NCI-H82 treated with DMSO at 0.1 percent for 48 hours (cell line): ENCODE measurements around the gene SERTAD4.
"Not testable (repeated sequence)": the region's sequence is repeated elsewhere in the genome, so short reads cannot be mapped to it uniquely, and the experiment has no call there.

Experiments used
- DNase-seq: peaks from one replicate; lab custom pipeline; 2025; ENCODE audit not compliant: unreplicated experiment; lab: John Stamatoyannopoulos, UW

Gene SERTAD4

DNA sequence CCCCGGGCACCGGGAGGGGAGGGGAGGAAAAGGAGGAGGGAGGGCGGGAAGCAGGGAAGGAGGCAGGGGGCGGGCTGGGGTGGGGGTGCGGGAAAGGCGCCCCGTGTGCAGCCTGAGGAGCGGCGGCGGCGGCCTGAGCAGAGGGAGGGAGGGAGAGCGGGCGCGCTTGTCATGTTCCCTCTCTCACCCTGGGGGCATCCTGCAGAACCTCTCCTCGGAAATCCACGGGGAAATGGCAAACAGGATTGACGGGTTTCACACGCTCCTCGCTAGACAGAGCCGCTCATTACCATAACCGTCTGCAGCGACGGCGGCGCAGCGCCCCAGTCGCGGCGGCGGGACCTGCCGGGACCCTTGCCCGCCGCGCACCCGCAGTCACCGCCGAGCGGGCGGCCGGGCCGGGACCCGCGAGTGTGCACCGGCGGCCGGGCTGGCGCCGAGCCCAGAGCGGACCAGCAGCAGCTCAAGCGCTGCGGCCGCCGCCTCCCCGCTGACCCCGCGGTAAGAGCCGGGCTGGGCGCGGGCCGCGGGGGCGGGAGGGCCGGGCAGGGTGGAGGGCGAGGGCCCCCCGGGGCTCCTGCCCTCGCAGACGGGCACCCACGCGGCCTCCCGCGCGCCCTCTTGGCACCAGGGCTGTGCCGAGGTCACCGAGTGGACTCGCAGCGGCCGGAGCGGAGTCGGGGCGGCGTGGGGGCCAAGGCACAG is at the start of gene SERTAD4:
TSS of gene SERTAD4 (plus strand) at position 286 of the 705 bp plus-strand sequence. CDS start 5,165 bp downstream, outside the sequence.
- peak; percentile 56 for DNase-seq

DNA sequence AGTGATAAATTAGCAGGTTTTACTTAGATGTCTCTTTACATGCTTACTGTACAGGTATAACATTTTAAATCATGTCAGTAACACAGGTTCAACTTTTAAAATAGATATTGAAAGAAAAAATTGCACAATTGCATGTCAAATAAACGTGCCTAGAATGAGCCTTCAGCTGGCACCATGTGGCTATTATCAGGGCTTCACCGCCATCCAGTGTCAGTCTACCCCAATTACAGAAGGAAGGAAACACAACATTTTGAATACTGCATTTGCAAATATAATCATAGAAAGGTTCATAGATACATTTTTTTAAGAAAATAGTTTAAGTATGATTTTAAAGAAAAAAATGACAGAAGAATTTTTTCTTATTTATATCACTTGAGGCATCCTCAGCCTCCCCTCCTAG is 47.5 kb upstream of the SERTAD4 start:
- DNase-seq: no peak

DNA sequence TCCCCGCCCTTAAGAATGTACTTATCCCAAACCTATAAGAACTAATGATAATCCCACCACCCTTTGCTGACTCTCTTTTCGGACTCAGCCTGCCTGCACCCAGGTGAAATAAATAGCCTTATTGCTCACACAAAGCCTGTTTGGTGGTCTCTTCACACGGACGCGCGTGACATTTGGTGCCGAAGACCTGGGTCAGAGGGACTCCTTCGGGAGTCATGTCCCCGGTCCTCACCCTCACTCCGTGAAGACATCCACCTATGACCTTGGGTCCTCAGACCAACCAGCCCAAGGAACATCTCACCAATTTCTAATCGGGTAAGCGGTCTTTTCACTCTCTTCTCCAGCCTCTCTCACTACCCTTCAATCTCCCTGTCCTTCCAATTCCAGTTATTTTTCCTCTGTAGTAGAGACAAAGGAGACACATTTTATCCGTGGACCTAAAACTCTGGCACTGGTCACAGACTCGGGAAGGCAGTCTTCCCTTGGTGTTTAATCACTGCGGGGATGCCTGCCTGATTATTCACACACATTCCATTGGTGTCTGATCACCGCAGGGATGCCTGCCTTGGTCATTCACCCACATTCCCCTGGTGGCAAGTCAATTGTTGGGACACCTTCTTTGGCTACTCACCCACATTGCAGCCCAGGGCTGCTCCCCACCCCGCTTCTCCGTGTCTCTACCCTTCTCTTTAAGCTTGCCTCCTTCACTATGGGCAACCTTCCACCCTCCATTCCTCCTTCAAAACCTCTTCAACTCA is 44.6 kb upstream of the SERTAD4 start:
- not testable (repeated sequence) for DNase-seq

DNA sequence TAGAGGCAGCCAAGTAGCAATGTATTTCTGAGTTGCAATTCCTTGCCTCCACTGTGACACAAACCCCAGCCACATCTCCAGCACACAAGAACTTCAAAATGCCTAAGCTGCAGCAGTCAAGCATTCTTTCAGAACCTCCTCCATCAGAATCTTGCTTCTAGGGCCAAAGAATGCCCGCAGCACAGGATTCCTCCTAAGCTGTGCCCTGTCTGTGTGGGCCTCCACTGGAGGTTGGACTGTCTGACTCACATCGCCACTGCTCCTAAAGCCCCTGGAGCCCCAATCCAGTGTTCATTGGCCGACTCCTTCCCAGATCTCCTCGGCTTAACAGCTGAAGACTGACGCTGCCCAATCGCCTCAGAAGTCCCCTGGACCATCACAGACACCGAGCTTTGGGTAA is 43.2 kb upstream of the SERTAD4 start:
- DNase-seq: no peak

DNA sequence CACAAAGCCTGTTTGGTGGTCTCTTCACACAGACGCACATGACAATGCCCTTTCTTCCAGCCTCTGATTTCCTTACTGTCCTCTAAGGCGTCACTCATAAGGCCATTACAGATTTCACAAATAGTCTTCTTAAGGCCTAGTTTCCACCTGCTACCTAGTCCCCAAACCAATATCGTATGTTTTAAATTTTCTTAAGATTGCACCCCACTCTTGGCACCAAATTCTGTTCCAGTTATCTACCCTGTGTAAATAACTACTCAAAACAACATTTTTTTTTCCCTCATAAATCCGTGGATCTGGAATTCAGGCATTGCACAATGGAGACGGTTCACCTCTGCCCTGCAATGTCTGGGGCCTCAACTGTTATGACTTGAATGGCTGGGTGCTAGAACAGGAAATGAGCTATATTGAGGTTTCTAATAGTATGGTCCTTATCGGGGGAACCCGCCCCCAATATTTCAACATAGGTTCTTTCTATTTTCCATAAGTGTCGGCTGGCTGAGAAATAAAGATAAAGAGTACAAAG is 36.9 kb upstream of the SERTAD4 start:
- DNase-seq: no peak

DNA sequence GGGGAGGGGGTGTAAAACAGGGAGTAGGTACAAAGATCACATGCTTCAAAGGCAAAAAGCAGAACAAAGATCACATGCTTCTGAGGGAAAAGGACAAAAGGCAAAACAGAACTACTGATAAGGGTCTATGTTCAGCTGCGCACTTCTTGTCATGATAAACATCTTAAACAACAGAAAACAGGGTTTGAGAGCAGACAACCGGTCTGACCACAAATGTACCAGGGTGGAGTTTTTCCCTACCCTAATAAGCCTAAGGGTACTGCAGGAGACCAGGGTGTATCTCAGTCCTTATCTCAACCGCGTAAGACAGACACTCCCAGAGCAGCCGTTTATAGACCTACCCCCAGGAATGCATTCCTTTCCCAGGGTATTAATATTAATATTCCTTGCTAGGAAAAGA is 36.3 kb upstream of the SERTAD4 start:
- not testable (repeated sequence) for DNase-seq

DNA sequence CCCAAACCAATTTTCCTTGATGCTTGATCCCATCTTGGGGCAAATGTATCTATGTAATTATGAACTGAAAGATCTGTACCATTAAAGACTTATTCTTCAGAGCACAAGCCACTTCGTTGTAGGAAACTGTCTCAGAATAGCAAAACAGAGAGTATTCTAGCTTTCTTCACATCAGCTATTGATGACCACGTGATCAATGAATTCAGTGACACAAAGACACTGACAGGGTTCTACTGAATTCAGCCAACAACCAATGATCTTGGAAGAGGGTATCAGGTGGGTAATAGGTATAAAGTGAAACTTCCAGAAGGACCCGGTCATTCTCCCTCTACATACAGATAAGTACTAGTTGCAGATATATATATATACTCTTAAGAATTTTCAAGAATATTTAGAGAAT is 33.8 kb upstream of the SERTAD4 start:
- DNase-seq: no peak

DNA sequence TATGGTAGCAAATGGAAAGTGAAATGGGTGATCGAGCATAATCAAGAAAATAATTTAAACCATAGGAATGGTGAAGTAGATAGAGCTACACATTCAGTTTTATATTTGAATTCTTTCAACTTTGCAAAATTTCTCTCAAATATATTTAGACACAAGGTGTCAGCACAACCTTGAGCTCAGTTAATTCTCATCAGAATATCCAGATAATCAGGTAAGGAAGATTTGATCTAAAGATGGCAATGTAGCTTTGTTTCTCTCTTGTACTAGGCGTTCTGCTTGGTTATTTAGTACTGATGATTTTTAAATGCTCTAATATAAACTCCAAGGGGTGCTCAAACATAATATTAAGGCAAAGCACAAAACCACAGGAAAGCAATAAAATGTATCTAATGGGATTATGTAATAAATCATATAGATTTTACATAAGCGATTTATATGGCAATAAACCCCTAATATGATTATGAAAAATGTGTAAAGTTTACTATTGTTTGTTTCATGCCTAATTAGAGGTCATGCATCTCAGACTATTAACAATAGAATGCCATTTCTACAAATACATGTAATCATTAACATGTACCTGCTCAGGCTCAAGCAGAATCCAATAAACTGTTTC is 32.4 kb upstream of the SERTAD4 start:
- DNase-seq: no peak

DNA sequence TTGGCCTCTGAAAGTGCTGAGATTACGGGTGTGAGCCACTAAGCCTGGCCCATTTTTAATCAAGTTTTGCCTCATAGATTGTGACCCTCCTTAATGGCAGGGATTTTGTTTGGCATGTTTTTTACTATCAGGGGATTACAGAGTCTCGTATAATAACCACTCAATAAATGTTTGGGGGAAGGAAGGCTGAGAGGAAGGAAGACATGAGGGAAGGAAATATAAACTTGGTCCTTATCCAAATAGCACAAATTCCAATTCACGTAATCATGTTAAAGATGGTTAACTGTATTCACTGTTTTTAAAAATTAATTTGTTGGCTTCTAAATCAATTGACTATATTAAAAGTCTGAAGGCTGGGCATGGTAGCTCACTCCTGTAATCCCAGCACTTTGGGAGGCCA is 30.9 kb upstream of the SERTAD4 start:
- no peak for DNase-seq

DNA sequence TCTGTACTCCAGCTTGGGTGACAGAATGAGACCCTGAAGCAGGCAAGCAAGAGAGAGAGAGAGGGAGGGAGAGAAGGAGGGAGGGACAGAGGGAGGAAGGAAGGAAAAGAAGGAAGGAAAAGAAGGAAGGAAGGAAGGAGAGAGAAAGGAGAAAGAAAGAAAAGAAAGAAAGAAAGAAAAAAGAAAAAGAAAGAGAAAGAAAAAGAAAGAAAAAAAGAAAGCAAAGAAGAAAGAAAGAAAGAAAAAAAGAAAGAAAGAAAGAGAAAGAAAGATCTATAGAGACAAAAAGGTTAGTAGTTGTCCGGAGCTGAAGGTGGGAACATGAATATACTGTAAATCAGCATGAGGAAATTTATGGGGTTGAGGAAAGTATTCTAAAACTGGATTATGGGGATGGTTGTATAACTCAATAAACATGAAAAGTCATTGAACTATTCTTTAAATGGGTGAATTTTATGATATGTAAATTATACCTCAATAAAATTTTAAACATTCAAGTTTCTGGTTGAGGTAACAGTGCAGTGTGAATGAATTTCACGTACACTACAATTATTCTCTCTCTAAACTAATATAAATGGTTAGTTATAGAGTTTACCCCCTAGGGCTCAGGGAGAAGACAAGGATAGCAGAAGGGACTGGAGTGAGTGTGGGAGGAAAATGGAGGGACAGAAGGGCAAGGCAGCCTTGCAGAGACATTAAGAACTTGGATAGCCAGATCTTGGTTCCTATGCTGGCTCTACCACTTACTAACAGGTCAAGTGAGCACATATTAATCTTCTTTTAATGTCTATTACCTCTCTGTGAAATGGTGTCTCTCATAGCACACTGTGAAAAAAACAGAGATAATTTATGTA is 24.8 kb upstream of the SERTAD4 start:
- no peak for DNase-seq

DNA sequence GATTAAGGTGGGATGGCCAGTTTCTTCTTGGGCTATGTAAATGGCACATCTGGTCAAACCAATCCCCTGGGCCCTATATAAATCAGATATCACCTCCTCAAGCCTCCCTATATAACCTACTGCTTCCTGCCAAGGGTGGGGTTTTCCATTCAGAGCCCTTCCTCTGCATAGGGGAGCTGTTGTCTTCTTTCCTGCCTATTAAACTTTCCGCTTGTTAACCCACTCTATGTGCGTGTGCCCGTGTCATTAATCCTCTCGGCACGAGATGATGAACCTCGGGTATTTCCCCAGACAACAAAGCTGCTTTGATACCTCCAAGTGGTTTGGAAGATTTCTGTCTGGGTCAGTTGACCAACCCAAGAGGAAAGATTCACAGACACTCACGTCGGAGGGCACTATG is 19.3 kb upstream of the SERTAD4 start:
- DNase-seq: no peak

DNA sequence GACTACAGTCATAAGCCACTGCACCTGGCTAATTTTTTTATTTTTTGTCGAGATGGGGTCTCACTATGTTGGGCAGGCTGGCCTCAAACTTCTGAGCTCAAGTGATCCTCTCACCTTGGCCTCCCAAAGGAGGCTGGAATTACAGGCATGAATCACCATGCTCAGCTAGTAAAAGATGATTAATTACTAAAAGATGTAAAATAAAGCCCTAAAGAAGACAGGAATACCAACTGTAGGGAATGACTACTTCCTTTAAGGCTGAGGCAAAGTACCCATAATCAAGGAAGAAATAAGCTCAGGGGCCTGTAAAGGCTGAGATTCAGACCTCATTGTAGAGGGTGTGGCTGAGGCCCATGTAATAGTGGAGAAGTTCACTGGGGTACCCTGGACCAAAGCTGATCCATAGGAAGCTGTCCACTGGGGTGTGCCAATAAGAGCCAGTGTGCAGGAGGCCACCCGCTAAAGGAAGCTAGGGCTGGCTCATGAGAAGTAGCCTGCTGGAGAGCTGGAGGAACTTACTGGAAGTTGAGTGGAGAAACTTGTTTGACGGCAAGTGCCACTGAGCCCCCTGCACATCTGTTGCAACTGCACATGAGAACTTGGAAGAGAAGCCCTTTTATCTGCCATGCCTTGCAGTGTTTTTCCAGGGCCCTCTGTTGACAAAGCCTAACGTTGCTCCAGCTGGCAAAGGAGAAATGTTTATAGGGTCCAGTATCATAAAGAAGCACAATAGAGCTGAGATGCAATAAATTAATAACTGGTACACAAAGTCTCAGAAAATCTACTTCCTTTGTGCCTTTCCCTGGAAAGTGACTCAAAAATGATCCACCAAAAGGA is 17.8 kb upstream of the SERTAD4 start:
- no peak for DNase-seq

DNA sequence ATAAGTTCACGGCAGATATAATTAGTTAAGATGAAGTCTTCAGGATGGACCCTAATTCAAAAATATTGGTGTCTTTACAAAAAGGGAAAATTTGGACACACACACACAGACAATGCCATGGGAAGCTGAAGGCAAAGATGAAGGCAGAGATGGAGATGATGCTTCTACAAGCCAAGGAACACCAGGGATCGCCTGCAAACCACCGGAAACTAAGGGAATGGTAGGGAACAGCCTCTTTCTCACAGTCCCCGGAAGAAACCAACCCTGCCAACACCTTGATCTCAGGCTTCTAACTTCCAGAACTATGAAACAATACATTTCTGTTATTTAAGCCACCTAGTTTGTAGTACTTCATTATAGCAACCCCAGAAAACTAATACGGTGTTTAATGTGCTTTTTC is 15.1 kb upstream of the SERTAD4 start:
- DNase-seq: no peak

DNA sequence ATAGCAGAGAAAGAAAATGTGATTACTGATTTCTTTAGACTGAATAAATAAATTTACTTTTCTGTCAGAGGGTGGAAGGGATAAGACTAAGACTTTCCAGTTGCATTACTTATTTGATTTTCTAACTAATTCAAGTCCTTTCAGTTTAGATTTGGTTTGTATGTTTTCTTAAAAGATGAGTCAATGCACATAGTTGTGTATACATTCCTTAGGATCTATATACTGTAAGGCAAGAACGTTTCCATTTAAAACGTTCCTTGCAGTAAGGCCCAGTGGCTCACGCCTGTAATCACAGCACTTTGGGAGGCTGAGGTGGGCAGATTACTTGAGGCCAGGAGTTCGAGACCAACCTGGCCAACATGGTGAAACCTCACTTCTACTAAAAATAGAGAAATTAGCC is 14.5 kb upstream of the SERTAD4 start:
- DNase-seq: no peak

DNA sequence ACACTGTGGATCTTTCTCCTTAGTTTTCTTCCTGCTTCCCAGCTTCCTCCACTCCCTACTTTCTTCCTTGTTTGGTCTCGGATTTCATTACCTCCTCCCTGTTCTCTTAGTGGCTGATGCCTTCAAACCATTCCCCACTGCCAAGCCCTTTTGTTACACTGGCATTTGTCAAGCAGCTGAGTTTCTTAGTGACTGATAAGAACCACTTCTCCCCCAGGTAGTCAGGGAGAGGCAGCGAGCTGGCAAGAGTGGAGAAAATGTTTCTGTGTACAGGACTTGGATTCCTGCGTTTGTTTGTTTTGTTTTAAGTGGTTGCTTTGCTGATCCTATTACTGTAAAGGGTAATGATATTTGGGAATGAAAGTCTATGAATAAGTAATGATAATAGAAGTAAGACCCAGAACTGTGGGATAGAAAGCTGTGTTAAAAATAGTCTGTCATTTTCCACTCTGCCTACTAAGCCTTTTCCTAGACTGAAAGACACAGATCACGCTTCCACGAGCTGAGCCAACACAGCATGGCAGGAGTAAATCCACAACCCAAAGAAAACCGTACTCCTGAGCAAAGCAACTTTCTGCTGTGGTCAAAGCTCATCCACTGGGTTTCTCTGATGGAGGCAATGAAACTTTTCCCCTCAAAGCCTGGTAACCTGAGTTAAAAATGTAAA is 10.1 kb upstream of the SERTAD4 start:
- DNase-seq: no peak

DNA sequence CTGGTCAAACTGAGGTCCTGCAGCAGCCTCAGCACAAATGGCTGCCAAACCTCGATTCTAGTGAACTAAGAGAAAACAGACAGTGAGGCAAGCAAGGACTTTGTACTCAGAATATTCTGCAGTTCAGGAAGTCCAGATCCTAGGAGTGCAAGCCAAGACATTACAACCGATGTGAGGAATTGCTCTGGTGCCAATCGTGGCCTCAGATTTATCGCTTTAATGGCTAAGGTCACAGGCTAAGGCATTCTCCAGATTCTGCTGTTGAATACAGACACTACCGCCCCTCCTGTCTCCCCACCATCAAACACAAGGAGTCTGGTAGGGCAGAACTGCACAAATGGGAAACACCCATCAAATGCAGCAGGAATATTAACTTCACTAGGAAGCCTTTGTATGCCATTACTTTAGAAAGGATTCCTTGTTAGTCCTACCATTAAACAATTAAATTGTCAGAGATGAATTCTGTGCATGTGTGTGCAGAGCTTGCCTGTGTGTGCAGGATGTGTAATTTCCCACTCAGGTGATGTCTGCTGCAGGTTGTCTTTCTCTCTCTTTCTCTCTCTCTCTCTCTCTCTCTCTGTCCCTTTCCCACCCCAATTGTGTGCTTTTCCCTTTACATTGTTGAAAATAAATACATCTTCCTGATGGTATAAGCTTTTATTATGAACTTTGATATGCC is 9.2 kb upstream of the SERTAD4 start:
- no peak for DNase-seq

DNA sequence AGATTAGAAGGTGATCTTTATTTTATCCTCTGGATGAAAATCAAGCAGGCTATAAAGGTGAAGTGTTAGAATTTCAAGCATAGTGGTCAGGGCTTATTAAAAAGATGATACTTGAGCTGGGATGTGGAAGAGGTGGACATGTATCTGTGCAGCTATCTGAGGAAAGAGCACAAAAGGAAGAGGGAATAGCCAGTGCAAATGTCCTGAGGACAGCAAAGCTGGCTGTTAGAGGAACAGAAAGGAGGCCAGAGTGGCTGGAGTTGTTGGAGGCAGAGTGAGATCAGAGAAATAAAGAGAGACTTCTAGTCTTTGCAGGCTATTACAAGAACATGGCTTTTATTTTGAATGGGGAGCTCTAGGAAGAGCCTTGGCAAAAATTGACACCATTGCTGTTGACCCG is 4.4 kb upstream of the SERTAD4 start:
- no peak for DNase-seq

DNA sequence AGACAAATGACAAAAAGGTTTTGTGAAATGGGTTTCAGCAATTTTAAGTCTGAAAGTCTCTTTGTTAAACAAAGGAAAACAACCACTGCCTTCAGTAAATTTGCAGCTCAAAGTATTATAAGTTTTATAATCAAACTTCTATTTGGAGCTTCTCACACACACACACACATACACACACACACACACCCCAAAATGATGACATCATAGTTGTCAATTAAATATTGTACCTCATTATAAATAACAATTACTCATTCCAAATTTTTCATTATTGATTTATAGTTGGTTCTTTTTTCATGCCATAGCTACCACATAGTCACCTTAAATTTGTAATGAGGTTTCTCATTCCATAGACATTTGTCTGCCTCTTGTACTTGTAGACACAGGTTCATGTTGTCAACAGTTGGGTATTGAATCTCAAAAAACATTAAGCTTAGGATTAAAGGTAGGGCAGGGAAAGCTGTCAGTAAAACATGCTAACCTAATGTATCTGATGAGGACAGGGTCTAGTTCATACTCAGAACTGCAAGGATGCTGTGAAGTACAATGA is 2.4 kb upstream of the SERTAD4 start:
- no peak for DNase-seq
